ENCODE measurements around the gene CEACAM8. TPM values are rescaled to one million over a fixed set of nuclear protein-coding genes. Genes with fewer than 3 reads are reported as not detected.
"Not testable (repeated sequence)": the region's sequence is repeated elsewhere in the genome, so short reads cannot be mapped to it uniquely, and the experiment has no call there.

The CEACAM8 gene
- total and polyA plus RNA-seq, 2 donors from 2014 or later, result not detected

DNA sequence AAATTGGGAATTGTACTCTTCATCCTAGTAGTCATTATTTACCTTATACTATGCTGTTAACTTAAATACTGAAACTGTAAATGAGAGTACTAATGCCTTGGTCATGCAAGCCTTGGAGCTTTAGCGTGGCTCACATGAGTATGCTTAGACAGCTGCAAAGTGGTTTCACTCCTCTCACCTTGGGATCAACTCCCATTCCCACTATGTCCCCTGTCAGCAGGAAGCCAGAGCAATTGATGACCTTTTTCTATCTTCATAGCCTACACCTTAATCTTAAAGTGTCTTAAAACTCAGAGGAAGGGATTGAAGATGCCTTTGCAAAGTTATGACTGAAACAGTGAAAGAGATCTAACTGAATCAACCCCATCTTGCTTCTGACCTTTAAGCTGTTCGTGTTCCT lies 33.2 kb upstream of the CEACAM8 start:
- Histone ChIP-seq H3K9me3 (ENCODE audit: control insufficient read depth in 2 of 3, insufficient read depth in 1 of 3, low read length in 3 of 3) (no peaks in the 10 kb centered on the region), H3K4me3 (ENCODE audit: low read length in 3 of 3) (no peak overlapping the region), H3K4me1 (ENCODE audit: control insufficient read depth in 2 of 3, insufficient read depth in 2 of 3, low read depth in 1 of 3, low read length in 3 of 3) (no peaks in the 10 kb centered on the region), H3K36me3 (ENCODE audit: control insufficient read depth in 2 of 3, insufficient read depth in 3 of 3, low read length in 3 of 3) (no peaks in the 10 kb centered on the region), H3K27ac (ENCODE audit: low read depth in 2 of 2, low read length in 2 of 2) (no peak overlapping the region), H3K9ac (ENCODE audit: low read length in 3 of 3) (no peak overlapping the region), H3K27me3 (ENCODE audit: control insufficient read depth, insufficient read depth, low read length) (no peaks in the 10 kb centered on the region)
- DNase-seq, result no peak
- FAIRE-seq, result no peak
- TF ChIP-seq, protein P1, sequence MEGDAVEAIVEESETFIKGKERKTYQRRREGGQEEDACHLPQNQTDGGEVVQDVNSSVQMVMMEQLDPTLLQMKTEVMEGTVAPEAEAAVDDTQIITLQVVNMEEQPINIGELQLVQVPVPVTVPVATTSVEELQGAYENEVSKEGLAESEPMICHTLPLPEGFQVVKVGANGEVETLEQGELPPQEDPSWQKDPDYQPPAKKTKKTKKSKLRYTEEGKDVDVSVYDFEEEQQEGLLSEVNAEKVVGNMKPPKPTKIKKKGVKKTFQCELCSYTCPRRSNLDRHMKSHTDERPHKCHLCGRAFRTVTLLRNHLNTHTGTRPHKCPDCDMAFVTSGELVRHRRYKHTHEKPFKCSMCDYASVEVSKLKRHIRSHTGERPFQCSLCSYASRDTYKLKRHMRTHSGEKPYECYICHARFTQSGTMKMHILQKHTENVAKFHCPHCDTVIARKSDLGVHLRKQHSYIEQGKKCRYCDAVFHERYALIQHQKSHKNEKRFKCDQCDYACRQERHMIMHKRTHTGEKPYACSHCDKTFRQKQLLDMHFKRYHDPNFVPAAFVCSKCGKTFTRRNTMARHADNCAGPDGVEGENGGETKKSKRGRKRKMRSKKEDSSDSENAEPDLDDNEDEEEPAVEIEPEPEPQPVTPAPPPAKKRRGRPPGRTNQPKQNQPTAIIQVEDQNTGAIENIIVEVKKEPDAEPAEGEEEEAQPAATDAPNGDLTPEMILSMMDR (IDR thresholded peaks at IDR 0.05; ENCODE audit: borderline replicate concordance, extremely low read depth, insufficient read depth), result no peak
- intact Hi-C loops (cut with DNase I), result no loop called here

DNA sequence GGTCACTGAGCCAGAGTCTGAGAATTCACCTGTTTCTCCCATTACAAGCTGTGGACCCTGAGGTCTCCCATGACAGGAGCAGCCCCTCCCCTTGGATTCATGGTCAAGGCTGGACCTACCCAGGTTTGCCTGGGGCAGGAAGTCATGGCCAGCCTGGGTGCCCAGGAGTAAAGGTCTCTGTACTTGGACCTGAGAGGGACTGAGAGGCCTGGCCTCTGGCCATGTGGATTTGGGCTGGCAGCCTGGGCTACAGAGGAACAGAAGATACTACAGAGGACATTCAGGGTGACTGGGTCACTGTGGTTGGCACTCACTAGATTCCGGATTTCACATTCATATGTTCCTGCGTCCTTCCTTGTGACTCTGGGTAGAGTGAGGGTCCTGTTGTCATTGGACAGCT lies 31.5 kb upstream of the CEACAM8 start:
- no peak overlapping the region for H3K27ac ChIP-seq (ENCODE audit: low read depth in 2 of 2, low read length in 2 of 2)
- H3K4me3 ChIP-seq (ENCODE audit: low read length in 3 of 3), result no peak overlapping the region
- intact Hi-C loops (cut with DNase I), result no loop called here
- TF ChIP-seq, protein P1 (IDR thresholded peaks at IDR 0.05; ENCODE audit: borderline replicate concordance, extremely low read depth, insufficient read depth), result no peak
- no peak for FAIRE-seq
- no peaks in the 10 kb centered on the region for H3K9me3 ChIP-seq (ENCODE audit: control insufficient read depth in 2 of 3, insufficient read depth in 1 of 3, low read length in 3 of 3)
- H3K9ac ChIP-seq (ENCODE audit: low read length in 3 of 3), result no peak overlapping the region
- no peaks in the 10 kb centered on the region for H3K36me3 ChIP-seq (ENCODE audit: control insufficient read depth in 2 of 3, insufficient read depth in 3 of 3, low read length in 3 of 3)
- H3K27me3 ChIP-seq (ENCODE audit: control insufficient read depth, insufficient read depth, low read length), result no peaks in the 10 kb centered on the region
- no peak for DNase-seq
- no peaks in the 10 kb centered on the region for H3K4me1 ChIP-seq (ENCODE audit: control insufficient read depth in 2 of 3, insufficient read depth in 2 of 3, low read depth in 1 of 3, low read length in 3 of 3)

DNA sequence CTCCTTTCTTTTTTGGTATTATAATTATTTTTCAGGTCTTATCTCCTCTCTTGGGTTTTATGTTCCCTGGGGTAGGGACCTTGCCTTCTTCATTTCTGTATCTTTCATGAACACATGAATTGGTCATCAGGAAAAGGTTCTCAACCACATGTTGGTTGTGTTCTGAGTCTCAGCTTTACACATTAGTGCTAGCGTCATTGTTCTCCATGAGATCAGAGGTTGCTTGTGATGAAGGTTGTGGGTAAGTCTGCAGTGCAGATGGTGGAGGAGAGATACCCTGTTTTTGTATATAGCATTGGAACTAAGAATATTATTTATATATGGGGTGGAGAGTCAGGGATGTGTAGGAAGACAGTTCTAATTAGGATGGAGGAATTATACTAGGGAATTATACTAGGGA lies 24.5 kb upstream of the CEACAM8 start:
- DNase-seq (no peak), FAIRE-seq (no peak)
- TF ChIP-seq, protein P1 (IDR thresholded peaks at IDR 0.05; ENCODE audit: borderline replicate concordance, extremely low read depth, insufficient read depth), result no peak
- H3K4me1 ChIP-seq (ENCODE audit: control insufficient read depth in 2 of 3, insufficient read depth in 2 of 3, low read depth in 1 of 3, low read length in 3 of 3), result no peaks in the 10 kb centered on the region
- H3K9me3 ChIP-seq (ENCODE audit: control insufficient read depth in 2 of 3, insufficient read depth in 1 of 3, low read length in 3 of 3), result no peaks in the 10 kb centered on the region
- intact Hi-C loops (cut with DNase I), result no loop called here
- no peaks in the 10 kb centered on the region for H3K27me3 ChIP-seq (ENCODE audit: control insufficient read depth, insufficient read depth, low read length)
- H3K27ac ChIP-seq (ENCODE audit: low read depth in 2 of 2, low read length in 2 of 2), result no peak overlapping the region
- no peak overlapping the region for H3K4me3 ChIP-seq (ENCODE audit: low read length in 3 of 3)
- no peaks in the 10 kb centered on the region for H3K36me3 ChIP-seq (ENCODE audit: control insufficient read depth in 2 of 3, insufficient read depth in 3 of 3, low read length in 3 of 3)
- H3K9ac ChIP-seq (ENCODE audit: low read length in 3 of 3), result no peak overlapping the region

DNA sequence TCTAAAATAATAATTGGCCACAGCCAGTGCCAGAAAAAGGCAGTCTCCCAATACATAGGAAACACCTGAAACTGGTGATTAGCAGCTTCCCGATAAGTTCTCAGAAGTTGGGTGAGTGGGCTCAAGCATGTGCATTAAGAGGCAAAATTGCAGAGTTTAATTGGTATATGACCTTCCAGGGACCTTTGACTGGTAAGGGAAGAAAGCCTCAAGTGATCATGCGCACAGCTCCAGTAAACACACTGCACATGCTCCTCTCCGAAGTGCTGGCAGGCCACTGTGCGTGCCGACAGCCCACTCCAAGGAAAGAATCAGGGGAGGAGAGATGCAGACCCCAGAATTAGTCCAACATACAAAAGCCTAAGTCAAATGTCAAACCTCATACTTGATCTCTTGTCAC lies 18.9 kb upstream of the CEACAM8 start:
- no peaks in the 10 kb centered on the region for H3K36me3 ChIP-seq (ENCODE audit: control insufficient read depth in 2 of 3, insufficient read depth in 3 of 3, low read length in 3 of 3)
- no peak overlapping the region for H3K27ac ChIP-seq (ENCODE audit: low read depth in 2 of 2, low read length in 2 of 2)
- no peaks in the 10 kb centered on the region for H3K4me1 ChIP-seq (ENCODE audit: control insufficient read depth in 2 of 3, insufficient read depth in 2 of 3, low read depth in 1 of 3, low read length in 3 of 3)
- intact Hi-C loops (cut with DNase I), result no loop called here
- no peak overlapping the region for H3K9ac ChIP-seq (ENCODE audit: low read length in 3 of 3)
- DNase-seq (no peak), FAIRE-seq (no peak)
- H3K27me3 ChIP-seq (ENCODE audit: control insufficient read depth, insufficient read depth, low read length), result no peaks in the 10 kb centered on the region
- H3K9me3 ChIP-seq (ENCODE audit: control insufficient read depth in 2 of 3, insufficient read depth in 1 of 3, low read length in 3 of 3), result no peaks in the 10 kb centered on the region
- H3K4me3 ChIP-seq (ENCODE audit: low read length in 3 of 3), result no peak overlapping the region
- TF ChIP-seq, protein P1 (IDR thresholded peaks at IDR 0.05; ENCODE audit: borderline replicate concordance, extremely low read depth, insufficient read depth), result no peak

DNA sequence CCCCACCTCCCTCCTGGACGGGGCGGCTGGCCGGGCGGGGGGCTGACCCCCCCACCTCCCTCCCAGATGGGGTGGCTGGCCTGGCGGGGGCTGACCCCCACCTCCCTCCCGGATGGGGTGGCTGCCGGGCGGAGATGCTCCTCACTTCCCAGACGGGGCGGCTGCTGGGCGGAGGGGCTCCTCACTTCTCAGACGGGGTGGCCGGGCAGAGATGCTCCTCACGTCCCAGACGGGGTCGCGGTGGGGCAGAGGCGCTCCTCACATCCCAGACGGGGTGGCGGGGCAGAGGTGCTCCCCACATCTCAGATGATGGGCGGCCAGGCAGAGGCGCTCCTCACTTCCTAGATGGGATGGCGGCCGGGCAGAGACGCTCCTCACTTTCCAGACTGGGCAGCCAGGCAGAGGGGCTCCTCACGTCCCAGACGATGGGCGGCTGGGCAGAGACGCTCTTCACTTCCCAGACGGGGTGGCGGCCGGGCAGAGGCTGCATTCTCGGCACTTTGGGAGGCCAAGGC lies 15.7 kb upstream of the CEACAM8 start:
- H3K27me3 ChIP-seq (ENCODE audit: control insufficient read depth, insufficient read depth, low read length); H3K36me3 ChIP-seq (ENCODE audit: control insufficient read depth in 2 of 3, insufficient read depth in 3 of 3, low read length in 3 of 3); H3K9me3 ChIP-seq (ENCODE audit: control insufficient read depth in 2 of 3, insufficient read depth in 1 of 3, low read length in 3 of 3); H3K9ac ChIP-seq (ENCODE audit: low read length in 3 of 3); intact Hi-C loops (cut with DNase I); H3K4me3 ChIP-seq (ENCODE audit: low read length in 3 of 3); H3K4me1 ChIP-seq (ENCODE audit: control insufficient read depth in 2 of 3, insufficient read depth in 2 of 3, low read depth in 1 of 3, low read length in 3 of 3); H3K27ac ChIP-seq (ENCODE audit: low read depth in 2 of 2, low read length in 2 of 2); FAIRE-seq: not testable (repeated sequence)
- DNase-seq, result peak in 1 of 5 donors; percentile 68

All from kidney (tissue), 14 donors.